HG03159 (cell line): Measurements from ENCODE around the gene PDE2A.
"Not testable (repeated sequence)": the region's sequence is repeated elsewhere in the genome, so short reads cannot be mapped to it uniquely, and the experiment has no call there.

ENCODE experiments used
- ATAC-seq: cut with Tn5 transposase; IDR thresholded peaks from one replicate; pipeline ENCODE4 v1.9.1; 2021; ENCODE audit warnings: mild to moderate bottlenecking, moderate library complexity; ENCODE audit not compliant: unreplicated experiment

The PDE2A gene

DNA sequence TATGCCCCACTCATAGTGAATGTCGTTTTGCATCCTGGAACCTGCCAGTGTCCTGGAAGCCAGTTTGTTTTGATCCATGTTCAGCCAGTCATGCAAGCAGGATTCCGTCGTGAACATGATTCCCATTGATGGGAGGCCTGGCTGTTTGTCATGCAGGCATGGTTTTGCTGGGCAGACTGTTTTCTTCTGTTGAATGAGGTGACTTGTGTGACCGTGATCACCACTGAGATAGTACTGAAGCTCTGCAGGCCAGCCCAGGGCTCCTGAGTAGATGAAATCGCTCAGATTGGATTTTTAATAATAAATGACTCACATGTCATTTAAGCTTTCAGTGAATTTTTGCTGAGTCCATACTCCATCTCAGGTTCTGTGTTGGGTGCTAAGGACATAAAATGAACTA, 117.8 kb downstream of the PDE2A start:
- ATAC-seq, result no peak

DNA sequence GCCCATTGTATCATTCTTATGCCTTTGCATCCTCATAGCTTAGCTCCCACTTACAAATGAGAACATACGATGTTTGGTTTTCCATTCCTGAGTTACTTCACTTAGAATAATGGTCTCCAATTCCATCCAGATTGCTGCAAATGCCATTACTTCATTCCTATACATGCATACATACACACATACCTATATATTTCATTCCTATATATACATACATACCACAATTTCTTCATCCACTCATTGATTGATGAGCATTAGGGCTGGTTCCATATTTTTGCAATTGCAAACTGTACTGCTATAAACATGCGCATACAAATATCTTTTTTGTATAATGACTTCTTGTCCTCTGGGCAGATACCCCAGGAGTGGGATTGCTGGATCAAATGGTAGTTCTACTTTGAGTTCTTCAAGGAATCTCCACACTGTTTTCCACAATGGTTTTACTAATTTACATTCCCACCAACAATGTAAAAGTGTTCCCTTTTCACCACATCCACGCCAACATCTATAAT, 119.2 kb downstream of the PDE2A start:
- ATAC-seq, result not testable (repeated sequence)

DNA sequence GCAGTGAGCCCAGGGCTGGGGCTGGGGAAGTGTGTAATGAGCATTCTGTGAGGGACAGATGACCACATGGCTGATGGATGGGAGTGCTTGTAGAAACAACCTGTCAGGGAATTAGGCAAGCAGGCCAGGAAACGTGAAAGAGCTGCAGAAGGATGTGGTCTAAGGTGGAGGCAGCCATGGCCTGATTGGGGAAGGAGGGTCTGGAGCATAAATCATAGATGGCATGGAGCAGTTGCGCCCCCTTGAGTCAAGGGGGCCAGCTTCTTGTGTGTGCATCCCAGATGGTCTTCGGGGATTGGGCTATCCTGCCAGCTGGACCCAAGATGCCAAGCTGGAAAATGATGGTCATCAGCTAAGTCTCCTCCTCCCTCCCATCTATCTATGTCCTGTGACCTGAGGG, 120.5 kb downstream of the PDE2A start:
- no peak for ATAC-seq

DNA sequence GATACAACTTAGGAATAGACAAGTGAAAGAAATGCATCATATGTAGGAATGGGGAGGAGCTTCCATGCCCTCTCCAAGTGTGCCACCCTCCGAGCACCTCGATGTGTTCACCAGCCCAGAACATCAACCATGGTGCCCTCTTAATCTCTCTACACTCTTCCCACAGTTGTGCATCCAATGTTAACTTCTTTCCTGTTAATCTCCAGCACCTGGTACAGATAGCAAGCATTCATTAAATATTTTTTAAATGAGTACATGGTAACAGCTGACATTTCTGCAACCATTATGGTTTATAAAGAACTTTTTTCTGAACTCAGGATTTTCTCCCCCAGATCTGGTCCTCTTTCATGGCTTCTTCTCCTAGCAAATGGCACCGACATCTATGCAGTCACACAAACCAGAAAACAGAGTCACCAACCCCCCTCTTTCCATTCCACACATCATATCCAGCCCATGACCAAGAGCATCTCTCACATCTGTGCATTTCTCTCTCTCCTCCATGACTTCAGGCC, 121.8 kb downstream of the PDE2A start:
- ATAC-seq, result no peak

DNA sequence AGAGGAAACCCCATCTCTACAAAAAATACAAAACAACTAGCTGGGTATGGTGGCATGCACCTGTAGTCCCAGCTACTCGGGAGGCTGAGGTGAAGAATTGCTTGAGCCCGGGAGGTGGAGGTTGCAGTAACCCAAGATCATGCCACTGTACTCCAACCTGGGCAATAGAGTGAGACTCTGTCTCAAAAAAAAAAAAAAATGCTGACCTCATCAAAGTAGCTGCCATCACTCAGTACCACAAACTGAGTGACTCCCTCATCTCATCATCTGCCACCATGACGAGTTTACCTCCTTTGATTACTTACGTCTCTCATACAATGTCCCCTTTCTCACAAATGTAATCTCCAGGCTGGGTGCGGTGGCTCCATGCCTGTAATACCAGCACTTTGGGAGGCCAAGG, 122.7 kb downstream of the PDE2A start:
- no peak for ATAC-seq

DNA sequence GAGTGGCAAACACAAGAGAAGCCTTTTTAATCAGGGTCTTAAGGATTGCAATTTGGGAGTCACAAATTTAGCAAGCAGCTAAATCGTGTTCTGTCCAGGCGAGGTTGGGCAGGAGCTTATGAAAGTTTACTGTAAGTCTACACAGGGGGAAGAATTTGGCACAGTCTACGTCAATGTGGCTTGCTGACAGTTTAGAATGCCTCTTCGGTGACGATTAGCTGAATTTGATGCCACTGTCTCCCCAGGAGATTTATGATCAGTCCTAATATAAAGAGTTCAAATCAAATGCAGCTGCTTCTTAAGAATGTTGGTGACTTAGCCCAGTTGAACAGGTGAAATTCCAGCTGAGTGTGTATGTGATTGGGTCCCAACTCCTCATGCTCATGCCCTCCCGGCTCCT, 125.8 kb downstream of the PDE2A start:
- no peak for ATAC-seq

DNA sequence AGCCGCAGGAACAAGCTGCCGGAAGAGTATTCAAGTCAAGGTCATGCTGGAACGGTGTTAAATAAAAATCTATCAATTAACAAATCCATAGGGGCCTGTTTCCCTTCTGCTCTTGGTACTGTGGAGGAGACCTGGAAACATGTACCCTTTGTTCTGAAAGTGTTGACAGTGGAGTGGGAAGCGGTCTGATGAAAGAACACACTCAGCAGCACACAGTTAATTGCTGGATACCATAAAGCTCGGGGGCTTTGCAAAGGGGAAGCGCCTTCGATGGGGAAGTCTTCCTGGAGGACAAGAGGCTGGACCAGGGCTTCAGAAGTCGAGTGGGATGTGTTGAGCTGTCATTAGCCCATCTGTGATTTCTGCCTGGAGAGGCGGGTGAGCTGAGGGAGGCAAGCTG, 127.4 kb downstream of the PDE2A start:
- no peak for ATAC-seq

DNA sequence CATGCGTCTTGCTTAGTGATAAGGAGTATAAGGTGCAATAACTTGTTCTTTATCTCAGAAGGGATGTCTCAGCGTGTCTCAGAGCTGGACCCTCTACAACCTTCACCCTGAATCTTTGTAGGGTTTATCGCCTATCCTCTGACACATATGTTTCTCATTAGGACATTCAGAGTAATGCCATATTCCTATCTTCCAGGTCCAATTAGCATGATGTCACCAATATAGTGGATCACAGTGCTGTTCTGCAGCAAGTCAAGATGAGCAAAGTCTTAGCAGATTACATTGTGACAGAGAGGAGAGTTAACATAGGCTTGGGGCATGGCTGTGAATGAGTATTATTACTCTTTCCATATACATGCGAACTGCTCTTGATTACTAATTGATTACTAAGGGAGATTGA, 129.6 kb downstream of the PDE2A start:
- no peak for ATAC-seq

DNA sequence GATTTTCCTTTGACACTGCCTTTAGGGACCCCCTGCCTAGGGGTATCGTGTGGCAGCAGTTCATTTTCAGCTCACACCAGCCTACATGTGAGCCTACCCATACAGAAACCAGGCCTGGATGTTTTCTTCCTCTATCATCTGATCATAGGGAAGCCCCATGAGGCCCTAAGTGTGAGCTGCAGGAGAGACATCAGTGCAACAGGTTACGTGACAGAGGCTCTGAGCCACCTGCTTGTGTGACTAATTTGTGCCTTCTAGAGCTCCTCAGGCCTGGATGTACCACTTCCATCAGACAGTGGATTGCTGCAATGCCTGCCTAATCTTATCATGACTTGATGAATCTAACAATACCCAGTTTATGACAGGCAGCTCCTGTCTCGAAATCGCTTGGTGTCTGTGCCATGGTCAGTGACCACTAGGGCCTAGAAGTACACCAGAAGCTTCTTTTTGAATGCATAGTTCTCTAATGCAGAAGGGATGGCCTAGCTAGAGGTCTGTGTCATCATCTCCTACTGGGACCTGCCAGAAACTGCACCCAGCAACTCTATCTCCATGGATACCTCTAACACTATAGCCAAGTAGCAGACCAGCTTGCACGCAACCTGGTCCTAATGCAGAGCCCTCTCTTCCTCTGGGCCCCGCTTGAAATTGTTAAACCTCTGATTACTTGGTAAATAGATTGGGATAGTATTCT, 130.2 kb downstream of the PDE2A start:
- no peak for ATAC-seq

DNA sequence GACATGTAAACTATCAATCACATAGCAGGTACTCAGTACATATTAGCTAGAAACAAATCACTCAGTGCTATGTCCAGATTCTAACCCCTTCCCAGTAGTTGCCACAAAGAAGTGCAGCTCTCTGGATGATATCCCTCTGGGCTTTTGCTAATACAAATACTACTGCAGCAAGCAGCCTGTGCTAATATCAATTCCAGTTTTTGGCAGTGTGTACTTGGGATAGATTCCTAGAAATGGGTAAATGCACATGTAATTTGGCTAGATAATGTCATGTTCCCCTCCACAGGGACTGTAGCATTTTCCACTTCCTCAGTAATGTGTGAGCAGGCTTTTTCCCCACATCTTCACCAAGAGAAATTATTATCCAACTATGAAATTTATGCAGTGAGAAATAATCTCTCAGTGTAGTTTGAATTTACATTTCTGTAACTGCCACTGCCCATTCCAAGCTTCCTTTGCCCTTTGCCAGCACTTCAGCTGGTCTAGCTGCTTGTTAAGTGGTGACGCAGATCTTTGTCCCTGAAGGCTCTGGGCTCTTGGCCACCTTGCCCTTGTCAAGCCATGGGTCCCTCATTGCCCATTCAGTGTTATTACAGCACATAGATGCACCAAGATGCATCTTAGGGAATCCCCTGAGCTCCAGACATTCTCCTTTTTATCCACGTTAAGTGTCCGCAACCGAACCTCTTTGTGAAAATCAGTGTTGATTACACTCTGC, 132.8 kb downstream of the PDE2A start:
- ATAC-seq, result no peak

DNA sequence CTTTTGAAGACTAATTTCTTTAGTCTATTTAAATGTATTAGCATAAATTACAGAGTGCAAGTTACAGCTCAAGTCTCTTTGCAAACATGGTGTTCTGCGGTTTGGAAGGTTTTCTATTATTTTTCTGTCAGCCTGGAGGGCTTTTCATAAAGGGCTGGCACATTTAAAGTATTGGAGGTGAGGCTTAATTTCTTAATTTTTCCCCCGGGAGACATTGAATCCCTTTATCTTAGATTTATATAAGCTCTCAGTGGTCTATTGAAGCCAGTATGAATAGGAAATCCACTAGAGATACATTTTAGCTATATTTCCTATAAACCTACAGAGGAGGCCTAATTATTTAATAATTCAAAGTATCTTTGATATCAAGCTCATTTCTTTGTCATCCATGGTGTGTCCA, 137.2 kb downstream of the PDE2A start:
- ATAC-seq, result no peak

DNA sequence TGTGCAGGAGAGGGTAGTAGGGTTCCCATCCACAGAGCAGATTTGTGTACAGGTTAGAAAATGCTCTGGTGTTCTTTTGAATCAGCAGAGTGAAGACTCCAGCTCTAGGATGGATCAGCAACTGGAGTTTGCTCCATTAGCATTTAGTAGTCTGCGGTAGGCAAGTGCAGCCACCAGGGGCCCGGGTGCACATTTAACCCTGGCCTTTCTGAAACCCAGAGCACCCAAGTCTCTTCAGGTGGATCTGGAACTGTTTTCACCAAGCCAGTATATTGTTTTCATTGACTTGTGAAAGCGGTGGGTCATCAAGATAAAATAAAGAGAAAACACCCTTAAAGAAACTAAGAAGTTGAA, 139.1 kb downstream of the PDE2A start:
- no peak for ATAC-seq

DNA sequence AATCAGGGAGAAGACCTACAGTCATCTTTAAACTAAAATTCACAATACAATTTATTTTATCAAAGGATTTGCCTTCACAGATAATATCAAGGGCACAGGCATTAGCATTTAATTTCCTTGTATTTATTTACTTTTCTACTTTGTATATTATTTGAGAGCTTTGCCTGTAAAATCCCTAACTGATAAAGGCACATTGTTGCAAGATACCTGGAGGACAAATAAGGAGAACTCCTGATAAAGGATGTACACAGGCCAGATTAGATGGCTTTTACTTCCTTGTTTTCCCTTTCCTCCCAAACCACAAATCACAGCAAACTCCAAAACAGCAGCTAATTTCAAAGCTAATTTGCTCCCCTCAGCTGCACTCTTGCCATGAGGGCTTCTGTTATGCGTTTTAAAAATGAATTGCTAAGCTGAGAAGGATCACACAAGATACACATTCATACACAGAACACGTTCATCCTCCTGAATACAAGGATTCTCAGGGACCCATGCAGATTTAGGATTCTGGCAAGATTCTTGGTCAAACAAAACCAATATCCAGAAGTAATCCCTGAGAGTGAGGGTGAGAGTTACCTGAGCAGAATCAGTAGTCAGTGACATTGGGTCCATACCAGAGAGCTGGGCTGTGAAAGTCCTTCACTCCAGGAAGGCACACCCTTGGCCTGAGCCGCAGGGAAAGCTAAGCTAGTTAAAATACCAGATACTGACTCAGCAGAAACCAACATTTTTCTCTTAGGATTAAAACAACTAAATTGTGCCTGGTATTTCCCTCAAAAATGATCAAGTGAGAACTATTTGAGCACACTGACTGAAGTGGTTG, 139.6 kb downstream of the PDE2A start:
- no peak for ATAC-seq

DNA sequence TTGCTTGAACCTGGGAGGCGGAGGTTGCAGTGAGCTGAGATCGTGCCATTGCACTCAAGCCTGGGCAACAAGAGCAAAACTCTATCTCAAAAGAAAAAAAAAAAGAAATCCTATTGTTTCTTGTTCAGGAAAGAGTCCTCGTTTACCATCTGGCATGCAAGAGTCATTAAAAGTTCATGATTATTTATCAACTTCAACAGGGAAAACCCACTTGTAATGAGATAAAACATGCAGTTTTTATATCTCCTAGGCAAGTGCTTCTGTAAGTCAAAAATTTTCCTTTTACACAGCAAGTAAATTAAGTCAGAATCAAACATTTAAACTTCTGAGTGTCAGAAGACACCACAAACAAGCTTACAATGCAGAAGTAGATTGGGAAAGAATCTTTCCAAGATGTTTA, 145.2 kb downstream of the PDE2A start:
- no peak for ATAC-seq

DNA sequence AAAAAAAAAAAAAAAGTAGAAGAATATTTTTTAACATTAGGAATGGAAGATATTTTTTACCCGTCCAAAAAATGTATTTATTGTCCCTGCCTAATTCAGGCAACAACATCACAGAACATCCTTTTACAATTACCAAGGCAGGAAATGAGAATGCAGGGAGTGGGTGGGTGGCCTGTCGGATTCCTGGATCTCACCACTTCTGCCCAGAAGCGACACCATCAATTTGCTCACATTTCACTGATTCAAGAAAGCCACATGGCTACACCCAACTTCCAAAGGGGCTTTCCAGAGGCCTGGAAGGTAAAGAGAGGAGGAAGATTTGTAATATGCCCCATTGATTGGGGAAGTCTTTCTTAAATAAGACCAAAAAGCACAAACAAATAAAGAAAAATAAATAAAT, 146.1 kb downstream of the PDE2A start:
- no peak for ATAC-seq
